Measurements from ENCODE around the gene CALML3. TPM values are rescaled to one million over a fixed set of nuclear protein-coding genes. Genes with fewer than 3 reads are reported as not detected.

The CALML3 gene
- total and polyA plus RNA-seq, 2 of the 13 experiments (the other 11 are each of a cell fraction or from before 2014, with no cell fraction given): not detected

GRCh38 chr10:5479481-5480161 is 45.1 kb upstream of the CALML3 start:
- no peak overlapping the region for H3K27ac ChIP-seq (ENCODE audit: extremely low read length, insufficient read depth, low read length)
- ATAC-seq: no peak
- H3K36me3 ChIP-seq (replicated peaks in 1 of 2; ENCODE audit: control insufficient read depth in 1 of 2, insufficient read depth in 2 of 2, low read length in 2 of 2): no peaks in the 10 kb centered on the region
- no peak overlapping the region for H2AFZ ChIP-seq (ENCODE audit: low read length)
- no peak overlapping the region for H3K4me2 ChIP-seq (ENCODE audit: low read depth, low read length)
- H3K27me3 ChIP-seq (ENCODE audit: control insufficient read depth in 1 of 2, insufficient read depth in 2 of 2, low read length in 2 of 2): peaks cover 3 to 26% of the 10 kb centered on the region in 2 experiments; a peak in 3 of 5 replicates
- 64% methylated on average over 11 of the region's 14 CpGs for WGBS (ENCODE audit: low lambda C conversion rate)
- no peak for TF ChIP-seq ADNP (CRISPR knock-in tag; IDR thresholded peaks at IDR 0.05)
- TF ChIP-seq, protein P1, sequence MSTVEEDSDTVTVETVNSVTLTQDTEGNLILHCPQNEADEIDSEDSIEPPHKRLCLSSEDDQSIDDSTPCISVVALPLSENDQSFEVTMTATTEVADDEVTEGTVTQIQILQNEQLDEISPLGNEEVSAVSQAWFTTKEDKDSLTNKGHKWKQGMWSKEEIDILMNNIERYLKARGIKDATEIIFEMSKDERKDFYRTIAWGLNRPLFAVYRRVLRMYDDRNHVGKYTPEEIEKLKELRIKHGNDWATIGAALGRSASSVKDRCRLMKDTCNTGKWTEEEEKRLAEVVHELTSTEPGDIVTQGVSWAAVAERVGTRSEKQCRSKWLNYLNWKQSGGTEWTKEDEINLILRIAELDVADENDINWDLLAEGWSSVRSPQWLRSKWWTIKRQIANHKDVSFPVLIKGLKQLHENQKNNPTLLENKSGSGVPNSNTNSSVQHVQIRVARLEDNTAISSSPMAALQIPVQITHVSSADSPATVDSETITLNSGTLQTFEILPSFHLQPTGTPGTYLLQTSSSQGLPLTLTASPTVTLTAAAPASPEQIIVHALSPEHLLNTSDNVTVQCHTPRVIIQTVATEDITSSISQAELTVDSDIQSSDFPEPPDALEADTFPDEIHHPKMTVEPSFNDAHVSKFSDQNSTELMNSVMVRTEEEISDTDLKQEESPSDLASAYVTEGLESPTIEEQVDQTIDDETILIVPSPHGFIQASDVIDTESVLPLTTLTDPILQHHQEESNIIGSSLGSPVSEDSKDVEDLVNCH (CRISPR knock-in tag; IDR thresholded peaks at IDR 0.05): no peak
- TF ChIP-seq, protein P2, sequence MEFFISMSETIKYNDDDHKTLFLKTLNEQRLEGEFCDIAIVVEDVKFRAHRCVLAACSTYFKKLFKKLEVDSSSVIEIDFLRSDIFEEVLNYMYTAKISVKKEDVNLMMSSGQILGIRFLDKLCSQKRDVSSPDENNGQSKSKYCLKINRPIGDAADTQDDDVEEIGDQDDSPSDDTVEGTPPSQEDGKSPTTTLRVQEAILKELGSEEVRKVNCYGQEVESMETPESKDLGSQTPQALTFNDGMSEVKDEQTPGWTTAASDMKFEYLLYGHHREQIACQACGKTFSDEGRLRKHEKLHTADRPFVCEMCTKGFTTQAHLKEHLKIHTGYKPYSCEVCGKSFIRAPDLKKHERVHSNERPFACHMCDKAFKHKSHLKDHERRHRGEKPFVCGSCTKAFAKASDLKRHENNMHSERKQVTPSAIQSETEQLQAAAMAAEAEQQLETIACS (CRISPR knock-in tag; IDR thresholded peaks at IDR 0.05): no peak
- TF ChIP-seq ZNF563 (CRISPR knock-in tag; IDR thresholded peaks at IDR 0.05): no peak
- TF ChIP-seq PREB (CRISPR knock-in tag; IDR thresholded peaks at IDR 0.05): no peak
- no peak for TF ChIP-seq IKZF1 (IDR thresholded peaks at IDR 0.05)
- TF ChIP-seq ZNF598 (CRISPR knock-in tag; IDR thresholded peaks at IDR 0.05; ENCODE audit: borderline replicate concordance): no peak
- TF ChIP-seq ATF7 (IDR thresholded peaks at IDR 0.05): no peak
- TF ChIP-seq ATF7 (CRISPR knock-in tag; IDR thresholded peaks at IDR 0.05): no peak
- TF ChIP-seq ZNF678 (CRISPR knock-in tag; IDR thresholded peaks at IDR 0.05): no peak
- no peak for TF ChIP-seq ARNT2 (CRISPR knock-in tag; IDR thresholded peaks at IDR 0.05; ENCODE audit: low read depth)
- no peak for TF ChIP-seq ZNF546 (CRISPR knock-in tag; conservative IDR thresholded peaks at IDR 0.05)
- no peak for TF ChIP-seq MATR3 (CRISPR knock-in tag; IDR thresholded peaks at IDR 0.05)
- TF ChIP-seq SP1 (IDR thresholded peaks at IDR 0.05): no peak
- no peak for TF ChIP-seq SP1 (CRISPR knock-in tag; IDR thresholded peaks at IDR 0.05)
- no peak for TF ChIP-seq ZNF737 (CRISPR knock-in tag; IDR thresholded peaks at IDR 0.05; ENCODE audit: borderline replicate concordance)
- no TSS peak for BruUV-seq (replicated peaks)
- peaks cover 49% of the 10 kb centered on the region for H3K4me1 ChIP-seq (ENCODE audit: insufficient read depth, low read length)
- no peaks in the 10 kb centered on the region for H3K79me2 ChIP-seq (ENCODE audit: insufficient read depth, low read length)
- DNase-seq (ENCODE audit: low spot score): no peak
- no peak overlapping the region for H3K4me3 ChIP-seq (replicated peaks in 1 of 3; ENCODE audit: insufficient read depth in 1 of 3, low read depth in 2 of 3, low read length in 3 of 3)
- no peak overlapping the region for H3K9ac ChIP-seq (ENCODE audit: insufficient read depth, low read depth, low read length)
- no peaks in the 10 kb centered on the region for H4K20me1 ChIP-seq (ENCODE audit: insufficient read depth, low read length)
- POLR2A ChIA-PET: no interaction called here
- intact Hi-C loops (cut with micrococcal nuclease; ENCODE audit: unreplicated experiment) (loop anchor here (2.0 kb wide), 1 partner anchor 79 kb away; no protein-coding TSS in a partner anchor), in situ Hi-C loops (cut with HindIII; ENCODE audit: extremely low pct_ligation_motif_present, low pct_unique_long_range_greater_than_20kb) (no loop called here)
- FAIRE-seq: no peak
- no peaks in the 10 kb centered on the region for H3K9me3 ChIP-seq (ENCODE audit: low read length)
- CTCF ChIA-PET (ENCODE audit: low intra/inter-chr PET ratio, low total read pairs): no interaction called here

All from HepG2 (cell line).